Measurements from ENCODE around the gene LTC4S. TPM values are rescaled to one million over a fixed set of nuclear protein-coding genes. Genes with fewer than 3 reads are reported as not detected.
A peak's percentile ranks its signal among the peaks of the same experiment; 100 is the strongest.

LTC4S gene
- total RNA-seq, 2 donors from 2014 or later: 9.0 to 11.1 TPM

GRCh38 chr5:179762781-179763176 is 31.0 kb upstream of the LTC4S start:
- Histone ChIP-seq H3K27me3 (no peaks in the 10 kb centered on the region), H3K27ac (no peak overlapping the region), H3K36me3 (peaks cover 20% of the 10 kb centered on the region), H3K4me1 (peaks cover 0 to 72% of the 10 kb centered on the region in 2 donors), H3K9me3 (no peaks in the 10 kb centered on the region), H3K4me3 (no peak overlapping the region)
- DNase-seq (ENCODE audit: low spot score): no peak
- TF ChIP-seq, protein P1, sequence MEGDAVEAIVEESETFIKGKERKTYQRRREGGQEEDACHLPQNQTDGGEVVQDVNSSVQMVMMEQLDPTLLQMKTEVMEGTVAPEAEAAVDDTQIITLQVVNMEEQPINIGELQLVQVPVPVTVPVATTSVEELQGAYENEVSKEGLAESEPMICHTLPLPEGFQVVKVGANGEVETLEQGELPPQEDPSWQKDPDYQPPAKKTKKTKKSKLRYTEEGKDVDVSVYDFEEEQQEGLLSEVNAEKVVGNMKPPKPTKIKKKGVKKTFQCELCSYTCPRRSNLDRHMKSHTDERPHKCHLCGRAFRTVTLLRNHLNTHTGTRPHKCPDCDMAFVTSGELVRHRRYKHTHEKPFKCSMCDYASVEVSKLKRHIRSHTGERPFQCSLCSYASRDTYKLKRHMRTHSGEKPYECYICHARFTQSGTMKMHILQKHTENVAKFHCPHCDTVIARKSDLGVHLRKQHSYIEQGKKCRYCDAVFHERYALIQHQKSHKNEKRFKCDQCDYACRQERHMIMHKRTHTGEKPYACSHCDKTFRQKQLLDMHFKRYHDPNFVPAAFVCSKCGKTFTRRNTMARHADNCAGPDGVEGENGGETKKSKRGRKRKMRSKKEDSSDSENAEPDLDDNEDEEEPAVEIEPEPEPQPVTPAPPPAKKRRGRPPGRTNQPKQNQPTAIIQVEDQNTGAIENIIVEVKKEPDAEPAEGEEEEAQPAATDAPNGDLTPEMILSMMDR (IDR thresholded peaks at IDR 0.05): no peak

- peak; percentile 79 for DNase-seq (ENCODE audit: low spot score)
- no peak overlapping the region for H3K4me3 ChIP-seq
- H3K36me3 ChIP-seq: peaks cover 20% of the 10 kb centered on the region
- H3K27ac ChIP-seq: no peak overlapping the region
- H3K9me3 ChIP-seq: no peaks in the 10 kb centered on the region
- H3K27me3 ChIP-seq: no peaks in the 10 kb centered on the region
- TF ChIP-seq, protein P1 (IDR thresholded peaks at IDR 0.05): peak; percentile 76 to 97
- H3K4me1 ChIP-seq: peaks cover 0 to 72% of the 10 kb centered on the region in 2 donors
Measured at GRCh38 chr5:179763215-179763945, 30.4 kb upstream of the LTC4S start.

GRCh38 chr5:179764056-179764455 is 29.7 kb upstream of the LTC4S start:
- TF ChIP-seq, protein P1 (IDR thresholded peaks at IDR 0.05): no peak
- peaks cover 0 to 72% of the 10 kb centered on the region in 2 donors for H3K4me1 ChIP-seq
- H3K36me3 ChIP-seq: peaks cover 23% of the 10 kb centered on the region
- H3K9me3 ChIP-seq: no peaks in the 10 kb centered on the region
- no peak overlapping the region for H3K4me3 ChIP-seq
- DNase-seq (ENCODE audit: low spot score): no peak
- no peaks in the 10 kb centered on the region for H3K27me3 ChIP-seq
- H3K27ac ChIP-seq: no peak overlapping the region

- Histone ChIP-seq H3K27ac (peak overlapping the region; percentile 58 to 59), H3K36me3 (peaks cover 36% of the 10 kb centered on the region), H3K9me3 (no peaks in the 10 kb centered on the region), H3K4me1 (peaks cover 0 to 60% of the 10 kb centered on the region in 2 donors), H3K4me3 (no peak overlapping the region), H3K27me3 (no peaks in the 10 kb centered on the region)
- TF ChIP-seq, protein P1 (IDR thresholded peaks at IDR 0.05): no peak
- DNase-seq (ENCODE audit: low spot score): peak; percentile 85
Measured at GRCh38 chr5:179765400-179765799, 28.4 kb upstream of the LTC4S start.

DNA sequence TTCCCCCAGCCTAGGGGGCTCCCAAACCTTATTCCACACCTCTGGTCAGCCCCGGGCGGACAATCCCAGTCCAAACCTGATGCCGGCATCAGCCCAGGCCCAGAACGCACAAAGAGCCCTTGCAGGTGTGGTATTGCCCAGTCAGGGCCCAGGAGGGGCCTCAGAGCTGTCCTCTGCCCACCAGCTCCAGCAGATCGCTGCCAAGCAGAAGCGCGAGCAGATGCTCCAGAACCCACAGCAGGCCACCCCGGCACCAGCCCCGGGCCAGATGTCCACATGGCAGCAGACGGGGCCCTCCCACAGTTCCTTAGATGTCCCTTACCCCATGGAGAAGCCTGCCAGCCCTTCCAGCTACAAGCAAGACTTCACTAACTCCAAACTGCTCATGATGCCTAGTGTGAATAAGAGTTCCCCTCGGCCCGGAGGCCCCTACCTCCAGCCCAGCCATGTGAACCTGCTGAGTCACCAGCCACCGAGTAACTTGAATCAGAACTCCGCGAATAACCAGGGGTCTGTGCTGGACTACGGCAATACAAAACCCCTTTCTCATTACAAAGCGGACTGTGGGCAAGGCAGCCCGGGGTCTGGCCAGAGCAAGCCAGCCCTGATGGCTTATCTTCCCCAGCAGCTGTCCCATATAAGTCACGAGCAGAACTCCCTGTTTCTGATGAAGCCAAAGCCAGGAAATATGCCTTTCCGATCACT is 27.6 kb upstream of the LTC4S start:
- TF ChIP-seq, protein P1 (IDR thresholded peaks at IDR 0.05): no peak
- no peak overlapping the region for H3K4me3 ChIP-seq
- no peak for DNase-seq (ENCODE audit: low spot score)
- H3K9me3 ChIP-seq: no peaks in the 10 kb centered on the region
- H3K27me3 ChIP-seq: no peaks in the 10 kb centered on the region
- H3K27ac ChIP-seq: peak overlapping the region; percentile 58 to 59
- peaks cover 0 to 59% of the 10 kb centered on the region in 2 donors for H3K4me1 ChIP-seq
- H3K36me3 ChIP-seq: peaks cover 43% of the 10 kb centered on the region
